ENCODE data around the gene LLGL1.

Gene LLGL1

DNA sequence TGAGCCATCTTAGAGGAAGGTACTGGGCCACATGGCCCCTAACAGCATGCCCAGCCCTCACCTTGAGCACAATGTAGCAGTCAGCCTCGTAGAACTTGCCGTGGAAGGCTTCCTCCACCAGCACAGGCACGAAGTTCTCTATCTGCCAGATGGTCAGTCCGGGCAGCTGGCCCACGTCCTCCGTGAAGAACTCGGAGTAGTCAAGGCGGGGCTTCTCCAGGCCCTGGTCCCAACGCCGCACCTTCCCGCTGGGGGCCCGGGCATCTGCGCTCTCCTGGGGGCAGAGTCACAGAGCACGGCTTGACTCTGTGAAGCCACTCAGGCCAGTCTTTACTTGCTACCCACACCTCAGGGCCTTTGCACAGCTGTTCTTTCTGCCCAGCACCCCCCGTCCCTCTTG lies 25.8 kb downstream of the LLGL1 start:
- DNase-seq = no peak

DNA sequence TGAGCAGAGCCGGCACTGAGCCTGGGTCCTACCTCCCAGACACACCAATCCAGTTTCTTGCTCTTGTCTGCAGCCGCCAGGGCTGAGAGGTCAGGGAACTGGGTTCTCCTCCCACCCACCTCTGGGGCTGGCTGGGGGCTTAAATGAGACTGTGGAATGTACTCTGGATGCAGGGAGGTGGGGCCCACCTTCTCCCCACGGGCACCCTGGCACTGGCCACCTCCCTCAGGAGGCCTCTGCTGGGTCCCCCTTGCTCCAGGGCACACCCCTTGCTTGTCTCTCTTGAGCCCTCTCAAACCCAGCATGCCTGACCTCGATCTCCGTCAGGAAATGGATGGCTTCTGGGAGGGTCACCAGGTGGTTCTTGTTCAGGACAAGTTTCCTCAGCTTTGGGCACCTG lies 26.7 kb downstream of the LLGL1 start:
- DNase-seq = no peak

DNA sequence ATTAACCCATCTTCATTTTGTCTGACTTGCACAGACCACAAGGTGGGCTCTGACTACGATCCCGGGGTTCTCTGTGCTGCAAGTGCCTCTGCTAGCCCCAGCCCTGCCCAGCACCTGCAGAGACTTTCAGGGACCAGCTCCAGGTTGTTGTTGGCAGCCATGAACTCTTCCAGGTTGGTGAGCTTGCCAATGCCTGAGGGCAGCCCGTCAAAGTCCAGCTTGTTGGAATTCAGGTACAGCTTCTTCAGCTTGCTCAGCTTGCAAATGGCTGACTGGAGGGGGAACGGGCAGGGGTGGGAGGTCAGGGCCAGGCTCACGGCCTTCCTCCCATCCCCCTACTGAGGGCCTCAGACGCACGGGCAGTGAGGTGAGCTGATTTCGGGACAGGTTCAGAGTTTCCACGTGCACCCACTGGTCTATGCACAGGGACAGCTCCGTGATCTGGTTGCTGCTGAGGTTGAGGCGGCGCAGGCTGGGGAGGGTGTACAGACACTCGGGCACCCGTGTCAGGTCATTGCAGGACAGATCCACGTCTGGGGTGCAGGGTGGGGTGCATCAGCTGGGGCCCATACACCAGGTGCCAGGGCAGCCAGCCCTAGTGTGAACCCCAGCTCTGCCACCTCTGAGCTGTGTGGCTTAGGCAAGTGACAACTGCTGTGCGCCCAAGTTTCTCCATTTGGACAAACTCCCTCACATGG lies 27.9 kb downstream of the LLGL1 start:
- no peak for DNase-seq

DNA sequence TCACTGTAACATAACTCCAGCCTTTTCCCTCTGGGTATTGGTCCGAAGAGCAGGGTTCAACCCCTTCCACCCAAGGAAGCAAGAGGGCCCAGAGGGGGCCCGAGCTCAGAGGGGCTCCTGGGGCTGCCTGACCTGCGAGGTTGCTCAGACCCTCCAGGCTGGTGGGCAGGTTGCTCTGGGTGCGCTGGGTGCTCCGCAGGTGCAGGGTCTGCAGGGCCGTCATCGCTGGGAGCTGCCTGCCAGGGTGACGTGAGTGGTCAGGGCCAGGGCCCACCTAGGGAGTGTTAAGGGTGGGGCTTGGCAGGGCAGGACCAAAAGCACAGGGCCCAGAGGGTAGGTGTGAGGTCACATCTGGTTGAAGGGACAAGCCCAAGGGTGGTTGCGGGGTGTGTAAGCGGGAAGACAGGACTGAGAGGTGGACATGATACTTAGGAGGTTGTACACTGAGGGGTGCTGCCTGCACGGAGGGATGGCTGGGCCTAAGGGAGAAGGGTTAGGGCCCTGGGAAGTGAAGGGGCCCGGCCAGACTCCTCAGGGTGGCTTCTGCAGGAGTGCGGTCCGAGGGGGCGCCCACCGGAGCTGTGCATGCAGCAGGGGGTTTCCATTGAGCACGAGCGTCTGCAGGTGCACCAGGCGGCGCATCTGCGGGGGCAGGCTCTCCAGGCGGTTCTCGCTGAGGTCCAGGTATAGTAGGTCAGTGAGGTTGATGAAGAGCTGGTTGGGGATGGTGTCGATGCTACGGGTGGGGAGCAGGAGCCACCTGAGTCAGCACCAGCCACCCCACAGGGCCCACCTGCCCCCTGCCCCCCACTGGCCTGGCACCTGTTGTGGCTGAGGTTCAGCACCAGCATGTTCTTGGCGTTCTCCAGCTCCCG lies 28.7 kb downstream of the LLGL1 start:
- DNase-seq = no peak

DNA sequence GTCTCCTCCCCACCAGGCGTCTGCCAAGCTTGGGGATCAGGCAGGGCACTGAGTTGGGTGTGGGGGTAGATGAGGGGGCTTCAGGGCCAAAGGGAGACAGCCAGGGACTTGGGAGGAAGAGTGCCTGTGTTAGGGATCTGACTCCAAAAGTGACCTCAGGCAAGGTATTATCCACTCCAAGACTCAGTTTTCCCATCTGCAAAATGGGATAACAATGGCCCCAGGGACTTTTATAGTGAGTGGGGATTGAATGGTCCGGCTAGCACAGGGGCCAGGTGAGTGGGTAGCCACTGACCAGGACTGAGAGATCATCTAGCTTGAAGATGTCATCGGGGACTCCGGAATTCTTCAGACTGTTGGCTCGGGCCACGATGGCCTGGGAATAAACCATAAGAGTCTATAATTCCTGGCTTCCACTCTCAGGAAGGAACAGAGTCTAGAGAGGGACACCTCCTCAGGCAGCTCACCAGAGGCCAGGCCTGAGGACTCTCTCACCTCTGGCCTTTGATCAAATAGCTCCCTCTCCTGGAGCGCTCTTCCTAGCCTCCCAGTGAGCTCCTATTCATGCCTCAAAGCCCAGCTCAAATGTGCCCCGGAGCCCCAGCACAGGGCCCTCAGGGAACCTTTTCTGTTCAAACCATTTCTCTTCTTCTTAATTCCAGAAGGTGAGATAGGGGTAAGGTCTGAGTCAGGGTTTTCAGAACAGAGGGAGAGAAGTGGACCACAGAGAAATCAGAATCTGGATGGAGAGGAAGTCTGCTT lies 29.6 kb downstream of the LLGL1 start:
- DNase-seq = no peak

DNA sequence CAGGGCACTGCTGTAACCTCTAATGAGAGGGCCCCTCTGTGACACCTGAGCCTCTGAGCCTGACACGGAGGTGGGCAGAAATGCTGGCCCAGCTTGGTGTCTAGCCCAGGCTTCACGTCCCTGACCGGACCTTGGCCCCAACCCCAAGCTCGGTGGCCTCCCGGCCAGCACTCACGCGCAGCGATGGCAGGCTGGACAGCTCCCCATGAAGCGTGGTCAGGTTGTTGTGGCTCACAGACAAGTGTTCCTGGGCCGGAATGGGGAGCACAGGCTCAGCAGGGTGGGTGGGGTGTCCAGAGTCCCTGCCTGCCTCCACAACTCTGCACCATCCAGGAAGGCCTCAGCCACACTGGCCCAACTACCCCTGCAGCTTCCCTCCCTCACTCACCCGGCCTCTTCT lies 30.9 kb downstream of the LLGL1 start:
- DNase-seq = no peak

DNA sequence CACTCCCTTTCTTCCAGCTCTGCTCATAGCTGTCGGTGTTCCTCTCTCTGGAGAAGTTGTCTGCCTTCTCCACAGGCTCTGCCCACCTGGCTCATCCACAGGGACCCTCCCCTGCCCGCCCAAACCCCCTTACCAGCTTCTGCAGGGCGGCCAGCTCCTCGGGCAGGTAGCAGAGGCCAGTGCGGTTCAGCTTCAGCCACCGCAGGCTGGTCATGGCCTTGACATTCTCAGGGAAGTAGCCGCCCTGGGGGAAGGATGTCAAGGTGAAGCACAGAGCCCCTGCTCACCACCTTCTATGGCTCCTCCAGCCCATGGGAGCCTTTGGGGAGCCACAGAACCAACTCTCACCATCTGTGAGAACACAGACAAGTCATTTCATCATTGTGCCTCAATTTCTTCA lies 31.3 kb downstream of the LLGL1 start:
- DNase-seq = no peak

DNA sequence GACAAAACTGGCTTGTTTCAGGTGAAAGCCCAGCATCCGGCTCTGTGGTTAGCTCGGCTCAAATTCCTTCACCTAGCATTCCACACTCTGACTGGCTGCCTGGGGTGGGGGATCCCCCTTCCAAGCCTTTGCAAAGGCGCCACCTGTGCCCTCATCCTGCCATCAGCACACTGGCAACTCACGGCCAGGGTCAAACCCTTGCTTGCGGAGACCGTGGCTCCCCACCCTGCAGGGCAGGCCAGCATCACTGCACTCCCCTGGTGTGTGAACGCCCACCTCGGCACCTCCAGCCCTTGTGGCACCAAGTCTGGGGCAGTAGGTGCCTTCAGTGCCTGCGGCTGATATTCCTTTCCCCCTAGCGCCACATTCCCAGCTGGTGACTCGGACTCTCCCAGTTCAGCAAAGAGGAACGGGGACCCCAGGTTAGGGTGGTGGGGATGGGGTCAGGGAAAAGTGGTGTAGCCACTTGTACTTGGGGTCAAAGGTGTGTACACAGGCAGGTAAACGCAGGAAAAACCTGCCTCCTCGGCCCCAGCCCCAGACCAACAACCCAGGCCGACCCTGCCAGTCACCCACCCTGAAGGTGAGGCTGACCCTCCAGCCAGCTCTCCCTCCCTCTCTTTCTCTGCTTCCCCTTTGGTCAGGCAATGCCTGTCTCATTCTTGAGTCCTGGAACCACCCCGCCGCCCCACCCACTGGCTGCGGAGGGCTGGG lies 32.0 kb downstream of the LLGL1 start:
- DNase-seq = peak in 2 of 56 donors; percentile 45 to 49

DNA sequence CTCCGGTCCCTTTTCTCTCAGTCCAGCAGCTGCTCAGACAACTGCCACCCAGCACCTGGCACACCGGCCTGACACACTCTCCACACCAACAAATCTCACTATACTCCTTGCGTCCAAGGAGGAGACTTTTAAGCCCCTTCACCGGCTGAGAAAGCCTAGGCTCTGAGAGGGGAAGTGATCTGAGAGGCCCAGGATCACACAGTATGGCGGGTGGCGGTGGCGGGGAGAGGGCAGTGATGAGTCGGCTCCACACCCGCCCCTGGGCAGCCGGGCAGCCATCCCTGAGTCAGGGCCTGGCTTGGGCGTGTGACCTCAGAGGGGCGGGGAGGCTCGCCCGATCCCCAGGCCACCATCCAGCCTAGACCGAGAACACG lies 32.5 kb downstream of the LLGL1 start:
- peak in 45 of 56 donors; percentile 20 to 77 (median 59) for DNase-seq

DNA sequence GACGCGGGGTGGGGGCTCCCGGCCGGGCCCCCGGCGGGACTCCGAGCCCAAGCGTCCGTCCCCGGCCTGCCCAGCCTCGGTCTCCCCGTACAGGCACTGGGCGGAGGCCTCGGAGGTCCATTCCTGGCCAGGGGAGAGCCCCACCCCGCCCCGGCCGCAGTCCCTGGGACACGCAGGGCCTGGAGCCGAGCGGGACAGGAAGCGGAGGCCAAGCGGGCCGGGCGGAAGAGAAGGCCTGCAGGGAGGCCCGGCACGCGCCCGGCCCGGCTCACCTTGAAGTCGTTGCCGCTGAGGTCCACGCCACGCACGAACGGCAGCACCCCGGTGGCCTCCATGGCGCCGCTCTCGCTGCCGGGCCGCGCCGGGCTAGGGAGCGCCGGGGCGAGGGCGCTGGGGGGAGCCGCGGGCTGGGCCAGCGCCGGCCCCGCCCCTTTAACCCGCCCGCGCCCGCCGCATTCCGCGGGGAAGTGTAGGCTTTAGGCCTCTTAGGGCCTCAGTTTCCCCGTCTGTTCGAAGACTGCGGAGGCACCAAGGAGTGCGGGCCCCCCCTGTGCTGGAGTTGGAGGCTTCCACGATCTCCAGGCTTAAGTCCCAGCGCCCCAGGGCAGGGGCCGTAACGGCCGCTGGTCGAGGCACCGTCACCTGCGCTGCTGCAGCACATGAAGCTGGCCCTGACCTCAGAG lies 33.1 kb downstream of the LLGL1 start, which contains the start of gene FLII:
TSS of gene FLII (minus strand) at position 383 of the 683 bp plus-strand sequence. CDS start at position 335, 48 bp downstream.
- DNase-seq = peak in 41 of 56 donors; percentile 10 to 80 (median 55)

DNA sequence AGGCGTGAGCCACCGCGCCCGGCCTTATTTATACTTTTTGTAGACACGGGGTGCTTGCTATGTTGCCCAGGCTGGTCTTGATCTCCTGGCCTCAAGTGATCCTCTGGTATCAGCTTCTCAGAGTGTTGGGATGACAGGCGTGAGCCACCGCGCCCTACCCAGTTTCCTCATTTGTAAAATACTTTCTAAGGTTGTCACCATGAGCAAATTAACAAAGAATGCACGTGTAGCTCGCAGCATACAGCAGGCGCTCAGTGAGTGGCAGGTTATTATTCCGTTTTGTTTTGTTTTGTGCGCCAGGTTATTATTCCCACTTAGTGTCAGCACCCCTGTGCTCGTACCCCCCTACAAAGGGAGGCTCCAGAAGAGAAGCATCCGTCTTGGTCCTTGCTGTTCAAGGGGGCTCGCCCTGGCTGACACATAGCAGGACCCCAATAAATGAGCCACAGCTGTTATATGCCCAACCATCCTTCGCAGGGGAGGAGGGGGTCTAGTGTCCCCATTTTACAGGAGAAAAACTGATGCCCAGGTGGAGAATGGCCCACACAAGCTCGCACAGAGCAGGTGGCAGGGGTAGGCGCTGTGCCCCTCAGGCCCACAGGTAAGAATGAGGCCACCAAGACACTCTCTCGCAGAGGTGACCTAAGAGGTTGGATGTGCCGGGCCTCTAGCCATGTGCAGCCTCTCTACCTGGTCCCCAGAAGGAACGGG lies 34.3 kb downstream of the LLGL1 start:
- DNase-seq = no peak

DNA sequence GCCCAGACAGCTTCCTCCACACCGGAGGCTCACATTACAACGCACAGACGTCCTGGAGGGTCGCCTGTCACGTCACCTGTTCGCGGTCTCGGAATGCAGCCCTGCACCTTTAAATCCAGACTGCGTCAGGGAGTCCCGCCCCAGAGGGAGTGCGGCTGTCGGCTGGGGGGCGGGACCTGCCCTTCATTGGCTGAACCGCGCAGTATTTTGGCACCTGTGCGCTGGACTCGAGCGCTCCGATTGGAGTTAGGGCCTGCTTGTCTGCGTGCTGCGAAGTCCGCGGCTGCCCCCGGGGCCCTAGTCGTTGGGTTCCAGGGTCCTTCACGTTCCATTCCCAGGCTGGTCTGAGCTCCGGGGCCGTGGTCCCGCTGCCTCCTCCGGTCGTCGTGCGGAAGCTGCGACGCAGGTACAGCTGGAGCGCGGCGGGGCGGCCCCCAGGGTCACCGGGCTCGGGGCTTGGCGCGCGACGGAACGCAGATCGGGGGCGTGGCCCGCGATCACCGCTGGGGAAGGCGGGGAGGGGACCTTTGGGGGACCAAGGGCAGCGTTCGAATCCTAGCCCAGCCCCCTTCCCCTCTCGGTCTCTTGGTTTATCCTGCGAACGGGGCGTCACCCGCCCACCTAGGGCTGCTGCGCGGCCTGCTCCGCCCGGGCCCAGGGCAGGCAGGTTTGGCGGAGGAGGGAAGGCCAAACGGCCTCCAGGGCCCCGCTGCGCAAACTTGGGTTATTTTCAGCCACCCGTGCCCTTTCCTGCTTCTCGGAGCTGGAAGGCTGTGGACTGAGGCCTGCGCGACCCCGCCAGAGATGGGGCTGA lies 35.1 kb downstream of the LLGL1 start, which contains the start of gene MIEF2:
TSS of gene MIEF2 (plus strand) at position 331 of the 814 bp plus-strand sequence. CDS start 2,059 bp downstream, outside the sequence.
- peak in 55 of 56 donors; percentile 52 to 96 (median 90) for DNase-seq

DNA sequence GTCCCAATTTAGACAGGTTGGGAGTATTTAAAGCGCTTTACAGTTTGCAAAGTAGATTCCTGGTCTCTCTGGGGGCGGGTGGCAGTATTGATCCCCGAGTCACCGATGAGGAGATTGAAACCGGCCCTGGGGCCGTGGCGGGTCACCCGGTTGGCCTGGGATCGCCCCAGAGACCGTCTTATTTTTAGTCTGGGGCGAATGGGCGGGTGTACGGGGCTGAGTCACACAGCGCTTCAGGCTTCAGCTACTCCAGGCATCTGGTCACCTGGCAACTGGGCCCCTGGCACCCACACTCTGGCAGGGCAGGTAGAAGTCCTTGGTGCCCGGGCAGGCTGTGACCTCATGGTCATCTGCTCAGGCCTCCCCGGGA lies 35.7 kb downstream of the LLGL1 start:
- DNase-seq = peak in 3 of 56 donors; percentile 23 to 51 (median 34)

DNA sequence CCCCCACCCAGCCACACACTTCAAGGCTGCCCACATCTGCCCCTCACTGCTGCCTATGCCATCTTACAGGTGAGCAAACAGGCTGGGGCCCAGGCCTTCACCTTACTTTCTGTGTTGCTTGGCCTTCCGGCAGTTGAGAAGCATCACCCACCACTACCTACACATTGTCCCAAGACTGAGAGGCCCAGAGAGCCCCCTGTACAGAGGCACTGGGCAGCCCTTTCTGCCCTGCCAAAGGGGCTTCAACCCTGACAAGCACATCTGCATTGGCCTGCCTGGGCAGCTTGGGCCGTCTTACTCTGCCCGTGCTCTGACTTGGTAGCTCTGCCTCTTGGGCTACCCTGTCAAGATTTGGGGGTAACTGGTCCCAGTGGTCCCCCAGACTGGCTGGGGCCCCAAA lies 36.2 kb downstream of the LLGL1 start:
- DNase-seq = no peak

DNA sequence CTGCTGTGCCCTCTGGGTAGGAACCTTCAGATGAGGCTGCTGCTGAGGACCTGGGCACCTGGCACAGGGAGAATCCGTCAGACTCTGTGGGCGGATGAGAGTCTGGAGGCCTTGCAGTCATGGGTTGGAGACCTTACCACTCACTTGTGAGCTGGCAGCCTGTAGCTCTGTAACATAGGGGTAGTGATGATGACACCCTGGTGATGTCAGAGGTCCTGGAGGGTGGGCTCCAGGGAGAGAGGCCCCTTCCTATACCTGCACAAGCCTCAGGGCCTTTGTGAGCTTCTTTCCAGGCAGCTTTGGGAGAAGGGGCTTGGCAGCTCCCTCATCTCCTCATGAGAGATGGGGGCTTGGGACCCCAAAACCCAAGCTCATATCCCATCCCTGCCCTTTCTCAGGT lies 36.7 kb downstream of the LLGL1 start:
- no peak for DNase-seq

DNA sequence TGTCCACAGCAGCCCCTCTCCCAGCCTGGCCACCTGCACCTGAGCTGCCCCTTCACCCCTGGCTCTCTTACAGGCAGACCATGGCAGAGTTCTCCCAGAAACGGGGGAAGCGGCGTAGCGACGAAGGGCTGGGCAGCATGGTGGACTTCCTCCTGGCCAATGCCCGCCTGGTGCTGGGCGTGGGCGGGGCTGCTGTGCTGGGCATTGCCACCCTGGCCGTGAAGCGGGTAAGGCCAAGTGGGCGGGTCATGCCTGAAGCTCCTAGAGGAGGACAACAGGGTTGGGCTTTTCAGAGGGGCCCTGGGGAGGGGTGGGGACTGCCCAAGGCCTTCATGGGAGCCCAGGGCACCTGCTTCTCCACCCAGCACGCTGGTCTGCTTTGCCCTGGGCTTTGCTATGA lies 37.2 kb downstream of the LLGL1 start:
- no peak for DNase-seq

DNA sequence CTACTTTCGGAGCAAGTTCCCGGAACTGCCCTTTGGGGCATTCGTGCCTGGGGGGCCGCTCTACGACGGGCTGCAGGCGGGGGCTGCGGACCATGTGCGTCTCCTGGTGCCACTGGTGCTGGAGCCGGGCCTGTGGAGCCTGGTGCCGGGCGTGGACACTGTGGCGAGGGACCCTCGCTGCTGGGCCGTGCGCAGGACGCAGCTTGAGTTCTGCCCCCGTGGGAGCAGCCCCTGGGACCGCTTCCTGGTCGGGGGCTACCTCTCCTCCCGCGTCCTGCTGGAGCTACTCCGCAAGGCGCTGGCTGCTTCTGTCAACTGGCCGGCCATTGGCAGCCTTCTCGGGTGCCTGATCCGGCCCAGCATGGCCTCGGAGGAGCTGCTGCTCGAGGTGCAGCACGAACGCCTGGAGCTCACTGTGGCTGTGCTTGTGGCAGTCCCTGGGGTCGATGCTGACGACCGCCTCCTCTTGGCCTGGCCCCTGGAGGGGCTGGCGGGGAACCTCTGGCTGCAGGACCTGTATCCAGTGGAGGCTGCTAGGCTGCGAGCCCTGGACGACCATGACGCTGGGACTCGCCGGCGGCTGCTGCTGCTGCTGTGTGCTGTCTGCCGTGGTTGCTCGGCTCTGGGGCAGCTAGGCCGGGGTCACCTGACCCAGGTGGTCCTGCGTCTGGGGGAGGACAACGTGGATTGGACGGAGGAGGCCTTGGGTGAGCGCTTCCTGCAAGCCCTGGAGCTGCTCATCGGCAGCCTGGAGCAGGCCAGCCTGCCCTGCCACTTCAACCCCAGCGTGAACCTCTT lies 38.6 kb downstream of the LLGL1 start:
- no peak for DNase-seq

DNA sequence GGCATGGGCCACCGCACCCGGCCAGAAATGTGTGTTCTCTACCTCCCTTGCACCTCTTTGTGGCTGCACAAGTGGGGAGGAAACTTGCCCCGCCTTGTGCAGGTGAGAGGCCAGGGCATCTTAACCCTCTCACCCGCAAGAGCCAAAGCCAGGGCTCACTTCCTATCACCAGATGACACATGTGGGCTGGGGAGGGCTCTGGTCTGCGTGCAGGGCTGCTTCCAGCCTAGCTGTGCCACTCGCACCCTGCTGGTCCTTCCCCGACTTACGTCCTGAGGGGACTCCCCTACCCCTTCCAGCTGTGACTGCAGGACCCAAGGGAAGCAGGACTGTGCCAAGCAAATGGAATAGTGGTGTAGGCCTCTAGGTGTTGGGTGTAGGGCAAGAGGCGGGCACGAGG lies 41.9 kb downstream of the LLGL1 start:
- DNase-seq = no peak

Data from amygdala (tissue), 56 donors.